ENCODE measurements around the gene IGSF21.

GRCh38 chr1:18266391-18266790 lies 158.8 kb downstream of the IGSF21 start:
- no peak for TF ChIP-seq EZH2 (IDR thresholded peaks at IDR 0.05)
- TF ChIP-seq POLR2AphosphoS5 (IDR thresholded peaks at IDR 0.05; ENCODE audit: borderline replicate concordance, low read depth, low read length) = no peak

All from SK-N-MC (cell line).